Thyroid gland (tissue), 4 donors: Measurements from ENCODE around the gene MUC3A.
"Not testable (repeated sequence)": the region's sequence is repeated elsewhere in the genome, so short reads cannot be mapped to it uniquely, and the experiment has no call there.

Experiments used
- POLR2A ChIP-seq, 2 donors: fragments of 450-650 bp; IDR thresholded peaks; one replicate each; pipeline ENCODE4 v1.6.1; 2017; ENCODE audit warnings: antibody characterized with exemption in 2 of 2, mild to moderate bottlenecking in 2 of 2, moderate library complexity in 1 of 2
- TF ChIP-seq, protein P1 (sequence below), 6 experiments: fragments of 200-600 bp in 3 of 6; fragments of 450-650 bp in 3 of 6; sonication (generic) in 3 of 6; IDR thresholded peaks; one replicate each; pipeline ENCODE4 v1.5.1; 2016 to 2019; ENCODE audit warnings: antibody characterized with exemption in 6 of 6, mild to moderate bottlenecking in 2 of 6, inconsistent platforms in 1 of 6, moderate library complexity in 1 of 6

DNA sequence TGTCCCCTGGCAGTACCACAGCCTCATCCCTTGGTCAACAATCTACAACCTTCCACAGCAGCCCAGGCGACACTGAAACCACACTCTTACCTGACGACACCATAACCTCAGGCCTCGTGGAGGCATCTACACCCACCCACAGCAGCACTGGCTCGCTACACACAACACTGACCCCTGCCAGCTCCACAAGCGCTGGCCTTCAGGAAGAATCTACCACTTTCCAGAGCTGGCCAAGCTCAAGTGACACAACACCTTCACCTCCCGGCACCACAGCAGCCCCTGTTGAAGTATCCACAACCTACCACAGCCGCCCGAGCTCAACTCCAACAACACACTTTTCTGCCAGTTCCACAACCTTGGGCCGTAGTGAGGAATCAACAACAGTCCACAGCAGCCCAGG lies 50.0 kb downstream of the MUC3A start:
- TF ChIP-seq, protein P1, sequence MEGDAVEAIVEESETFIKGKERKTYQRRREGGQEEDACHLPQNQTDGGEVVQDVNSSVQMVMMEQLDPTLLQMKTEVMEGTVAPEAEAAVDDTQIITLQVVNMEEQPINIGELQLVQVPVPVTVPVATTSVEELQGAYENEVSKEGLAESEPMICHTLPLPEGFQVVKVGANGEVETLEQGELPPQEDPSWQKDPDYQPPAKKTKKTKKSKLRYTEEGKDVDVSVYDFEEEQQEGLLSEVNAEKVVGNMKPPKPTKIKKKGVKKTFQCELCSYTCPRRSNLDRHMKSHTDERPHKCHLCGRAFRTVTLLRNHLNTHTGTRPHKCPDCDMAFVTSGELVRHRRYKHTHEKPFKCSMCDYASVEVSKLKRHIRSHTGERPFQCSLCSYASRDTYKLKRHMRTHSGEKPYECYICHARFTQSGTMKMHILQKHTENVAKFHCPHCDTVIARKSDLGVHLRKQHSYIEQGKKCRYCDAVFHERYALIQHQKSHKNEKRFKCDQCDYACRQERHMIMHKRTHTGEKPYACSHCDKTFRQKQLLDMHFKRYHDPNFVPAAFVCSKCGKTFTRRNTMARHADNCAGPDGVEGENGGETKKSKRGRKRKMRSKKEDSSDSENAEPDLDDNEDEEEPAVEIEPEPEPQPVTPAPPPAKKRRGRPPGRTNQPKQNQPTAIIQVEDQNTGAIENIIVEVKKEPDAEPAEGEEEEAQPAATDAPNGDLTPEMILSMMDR (IDR thresholded peaks at IDR 0.05), result not testable (repeated sequence)
- TF ChIP-seq POLR2A (IDR thresholded peaks at IDR 0.05), result not testable (repeated sequence)
